ENCODE data around the gene CHD6. TPM values are rescaled to one million over a fixed set of nuclear protein-coding genes. Genes with fewer than 3 reads are reported as not detected.

The CHD6 gene
- total RNA-seq, 2 experiments from 2014 or later: 39.4 to 42.5 TPM

DNA sequence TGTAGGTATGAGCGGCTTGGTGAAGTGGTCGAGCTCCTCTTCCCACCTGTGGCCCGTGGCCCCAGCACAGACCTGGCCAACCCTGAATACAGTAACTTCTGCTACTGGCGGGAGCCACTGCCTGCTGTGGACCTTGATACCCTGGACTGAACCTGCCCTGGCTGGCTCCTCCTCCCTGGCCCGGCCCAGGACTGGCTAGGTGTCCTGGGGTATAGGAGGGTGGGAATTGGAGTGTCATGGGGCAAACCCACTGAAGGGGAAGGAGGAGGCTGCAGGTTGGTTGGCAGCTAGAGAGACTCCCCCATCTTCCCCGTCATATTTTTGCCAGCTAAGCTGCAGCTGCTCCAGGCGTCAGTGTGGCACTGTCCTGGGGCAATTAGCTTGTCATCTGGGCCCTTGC lies 259.5 kb downstream of the CHD6 start:
- ChIA-PET CTCF (no interaction called here), POLR2A (no interaction called here)
- no peak overlapping the region for H3K27ac Mint-ChIP-seq
- H3K9me3 Mint-ChIP-seq: no peaks in the 10 kb centered on the region
- H3K4me1 Mint-ChIP-seq: no peaks in the 10 kb centered on the region
- DNase-seq: no peak
- H3K36me3 Mint-ChIP-seq (ENCODE audit: low read depth): no peaks in the 10 kb centered on the region
- H3K27me3 Mint-ChIP-seq: no peaks in the 10 kb centered on the region
- no peak overlapping the region for H3K4me3 Mint-ChIP-seq

GRCh38 chr20:41358230-41358629 lies 259.9 kb downstream of the CHD6 start:
- ChIA-PET CTCF (no interaction called here), POLR2A (no interaction called here)
- Mint-ChIP-seq H3K27me3 (no peaks in the 10 kb centered on the region), H3K36me3 (ENCODE audit: low read depth) (no peaks in the 10 kb centered on the region), H3K4me1 (no peaks in the 10 kb centered on the region), H3K9me3 (no peaks in the 10 kb centered on the region), H3K27ac (peak overlapping the region; percentile 31), H3K4me3 (no peak overlapping the region)
- DNase-seq: no peak

- H3K4me1 Mint-ChIP-seq: no peaks in the 10 kb centered on the region
- POLR2A ChIA-PET: no interaction called here
- no peak overlapping the region for H3K4me3 Mint-ChIP-seq
- no peaks in the 10 kb centered on the region for H3K27me3 Mint-ChIP-seq
- no peaks in the 10 kb centered on the region for H3K9me3 Mint-ChIP-seq
- no peaks in the 10 kb centered on the region for H3K36me3 Mint-ChIP-seq (ENCODE audit: low read depth)
- no peak for DNase-seq
- CTCF ChIA-PET: interaction anchor here (0.6 kb wide), 1 partner anchor 13 kb away, joined by 3 read pairs; no protein-coding TSS in a partner anchor
- no peak overlapping the region for H3K27ac Mint-ChIP-seq
These were observed 260.6 kb downstream of the CHD6 start for GRCh38 chr20:41357424-41358163.

DNA sequence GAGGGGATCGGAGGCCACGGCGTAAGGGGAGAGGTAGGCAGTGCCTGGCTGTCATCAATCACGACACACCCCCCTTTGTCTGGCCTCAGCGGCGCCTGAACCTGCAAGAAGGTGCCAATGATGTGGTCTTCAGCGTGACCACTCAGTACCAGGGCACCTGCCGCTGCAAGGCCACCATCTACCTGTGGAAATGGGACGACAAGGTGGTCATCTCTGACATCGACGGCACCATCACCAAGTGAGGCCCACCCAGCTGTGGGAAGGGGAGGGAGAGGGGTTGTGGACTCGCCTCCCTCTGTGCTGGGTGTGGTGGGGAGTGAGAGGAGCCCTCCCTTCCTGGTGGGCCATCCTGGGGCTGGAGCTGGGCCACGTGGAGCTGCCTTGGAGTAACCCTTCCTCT lies 261.2 kb downstream of the CHD6 start:
- Mint-ChIP-seq H3K36me3 (ENCODE audit: low read depth) (no peaks in the 10 kb centered on the region), H3K27me3 (no peaks in the 10 kb centered on the region), H3K4me3 (no peak overlapping the region), H3K27ac (no peak overlapping the region), H3K4me1 (no peaks in the 10 kb centered on the region), H3K9me3 (no peaks in the 10 kb centered on the region)
- CTCF ChIA-PET: interaction anchor here (0.6 kb wide), 1 partner anchor 13 kb away, joined by 3 read pairs; no protein-coding TSS in a partner anchor
- no peak for DNase-seq
- POLR2A ChIA-PET: no interaction called here

DNA sequence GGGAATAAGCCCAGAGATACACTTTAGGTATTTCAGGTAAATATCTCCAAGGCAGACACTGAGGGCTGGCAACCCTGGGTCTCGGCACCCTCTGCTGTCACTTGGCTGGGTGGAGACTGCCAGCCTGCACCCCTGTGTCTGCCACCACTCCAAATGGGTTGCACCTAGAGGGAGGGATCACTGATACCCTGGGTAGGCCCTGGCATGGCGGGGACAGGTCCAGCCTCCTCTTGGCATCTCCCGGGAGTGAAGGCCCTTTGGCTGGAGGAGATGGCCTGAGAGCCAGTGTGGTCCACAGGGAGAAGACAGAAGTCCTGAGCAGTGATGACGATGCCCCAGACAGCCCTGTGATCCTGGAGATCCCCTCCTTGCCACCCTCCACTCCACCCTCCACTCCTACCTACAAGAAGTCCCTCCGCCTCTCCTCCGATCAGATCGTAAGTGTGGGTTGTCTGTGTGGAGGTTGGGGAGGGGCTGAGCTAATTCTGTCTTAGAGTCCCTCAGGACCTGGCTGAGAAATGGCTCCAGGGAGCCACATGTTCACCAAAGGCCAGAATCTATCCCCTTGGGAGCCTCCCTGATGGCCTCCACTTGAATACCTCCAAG lies 262.5 kb downstream of the CHD6 start:
- no peak for DNase-seq
- H3K27ac Mint-ChIP-seq: peak overlapping the region; percentile 54
- no peaks in the 10 kb centered on the region for H3K36me3 Mint-ChIP-seq (ENCODE audit: low read depth)
- H3K4me3 Mint-ChIP-seq: no peak overlapping the region
- no peaks in the 10 kb centered on the region for H3K4me1 Mint-ChIP-seq
- POLR2A ChIA-PET: no interaction called here
- H3K27me3 Mint-ChIP-seq: no peaks in the 10 kb centered on the region
- H3K9me3 Mint-ChIP-seq: no peaks in the 10 kb centered on the region
- CTCF ChIA-PET: interaction anchor here (1.4 kb wide), 1 partner anchor 221 kb away, joined by 3 read pairs; no protein-coding TSS in a partner anchor

- Mint-ChIP-seq H3K27ac (no peak overlapping the region), H3K9me3 (no peaks in the 10 kb centered on the region), H3K36me3 (ENCODE audit: low read depth) (no peaks in the 10 kb centered on the region), H3K27me3 (no peaks in the 10 kb centered on the region), H3K4me1 (no peaks in the 10 kb centered on the region), H3K4me3 (no peak overlapping the region)
- CTCF ChIA-PET: interaction anchor here (1.2 to 1.4 kb wide), 2 partner anchors 220 to 364 kb away, joined by 3 read pairs; no protein-coding TSS in a partner anchor
- DNase-seq: no peak
- POLR2A ChIA-PET: no interaction called here
These were observed 263.0 kb downstream of the CHD6 start for GRCh38 chr20:41355192-41355591.

DNA sequence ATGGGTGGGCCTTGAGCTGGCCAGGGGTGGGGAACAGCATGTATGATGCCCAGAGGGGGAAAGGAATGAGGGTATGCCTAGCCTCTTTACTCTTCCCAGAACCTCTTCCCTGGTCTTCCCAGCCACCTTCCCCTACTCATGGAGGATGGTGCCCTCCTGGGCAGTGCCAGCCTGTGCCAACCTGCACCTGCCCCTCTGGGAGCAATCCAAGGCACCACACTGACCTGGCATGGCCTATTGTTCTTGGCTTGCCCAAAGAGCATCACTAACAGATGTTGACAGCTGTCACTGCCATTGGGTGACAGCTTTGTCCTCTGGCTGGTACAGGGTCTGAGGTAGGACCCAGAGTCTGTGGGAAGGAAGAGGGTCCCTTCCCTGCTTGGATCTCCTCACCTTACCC lies 264.6 kb downstream of the CHD6 start:
- DNase-seq: no peak
- ChIA-PET POLR2A (no interaction called here), CTCF (no interaction called here)
- Mint-ChIP-seq H3K27me3 (no peaks in the 10 kb centered on the region), H3K27ac (no peak overlapping the region), H3K4me1 (no peaks in the 10 kb centered on the region), H3K4me3 (no peak overlapping the region), H3K9me3 (no peaks in the 10 kb centered on the region), H3K36me3 (ENCODE audit: low read depth) (no peaks in the 10 kb centered on the region)

GRCh38 chr20:41352666-41353065 lies 265.5 kb downstream of the CHD6 start:
- DNase-seq: no peak
- ChIA-PET POLR2A (no interaction called here), CTCF (no interaction called here)
- H3K9me3 Mint-ChIP-seq: no peaks in the 10 kb centered on the region
- H3K4me1 Mint-ChIP-seq: no peaks in the 10 kb centered on the region
- no peak overlapping the region for H3K4me3 Mint-ChIP-seq
- H3K36me3 Mint-ChIP-seq (ENCODE audit: low read depth): no peaks in the 10 kb centered on the region
- H3K27me3 Mint-ChIP-seq: no peaks in the 10 kb centered on the region
- H3K27ac Mint-ChIP-seq: no peak overlapping the region

- Mint-ChIP-seq H3K4me3 (no peak overlapping the region), H3K27ac (no peak overlapping the region), H3K4me1 (no peaks in the 10 kb centered on the region), H3K9me3 (no peaks in the 10 kb centered on the region), H3K27me3 (no peaks in the 10 kb centered on the region), H3K36me3 (ENCODE audit: low read depth) (no peaks in the 10 kb centered on the region)
- CTCF ChIA-PET: no interaction called here
- POLR2A ChIA-PET: no interaction called here
- DNase-seq: no peak
These were observed 266.1 kb downstream of the CHD6 start for GRCh38 chr20:41352106-41352505.

Data from activated CD4-positive, alpha-beta T cell treated with anti-CD3 and anti-CD28 coated beads, Interleukin-2, amount 10 ng/mL, durations not matched to agents 7 days and 5 days (primary cell).